ENCODE results near the gene PSME1.

GRCh38 chr14:24183014-24183481 lies 47.1 kb downstream of the PSME1 start:
- TF ChIP-seq CTCF (IDR thresholded peaks at IDR 0.05): no peak
- TF ChIP-seq POLR2A (IDR thresholded peaks at IDR 0.05): no peak
